ENCODE data around the gene CH25H. TPM values are rescaled to one million over a fixed set of nuclear protein-coding genes. Genes with fewer than 3 reads are reported as not detected.
"Not testable (repeated sequence)": the region's sequence is repeated elsewhere in the genome, so short reads cannot be mapped to it uniquely, and the experiment has no call there.

Gene CH25H
- total RNA-seq: 1 to 10 TPM in 1 of 6 experiments, under 1 TPM in 3, not detected in 2; 0.31 to 1.2 (median 0.60) TPM
- long read RNA-seq: 0 reads

DNA sequence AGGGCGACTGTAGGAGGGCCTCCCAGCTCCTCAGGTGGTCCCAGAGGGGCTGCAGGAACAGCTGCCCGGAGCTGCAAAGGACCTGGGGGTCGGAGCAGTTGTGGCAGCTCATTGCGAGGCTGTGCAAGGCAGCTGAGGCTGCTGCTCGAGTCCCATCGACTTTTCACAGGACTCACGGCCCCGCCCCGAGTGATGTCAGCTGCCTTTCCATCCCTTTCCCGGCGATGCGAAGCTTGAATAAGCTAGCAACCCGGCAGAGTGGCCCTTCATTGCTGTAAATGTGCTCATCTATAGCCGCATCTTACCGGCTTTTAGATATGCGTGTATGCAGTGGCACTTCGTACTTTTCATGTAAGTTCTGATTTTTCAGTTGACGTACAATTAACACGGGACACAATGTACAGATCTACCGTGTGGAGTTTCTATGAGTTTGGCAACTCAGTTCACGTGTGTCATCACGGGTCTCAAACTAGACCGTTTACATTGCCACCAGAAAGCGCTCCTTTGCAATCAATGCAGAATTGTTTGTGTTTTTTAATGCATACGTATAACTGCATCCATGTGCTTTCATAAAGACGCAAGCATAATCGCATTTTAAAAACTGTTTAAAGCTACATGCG is at the start of gene CH25H:
CH25H (minus strand) TSS at position 137 of the 620 bp plus-strand sequence; CDS start at position 112, 25 bp downstream.
- under 1% methylated on average over 17 of the region's 28 CpGs for WGBS (ENCODE audit: insufficient coverage, low coverage, low lambda C conversion rate, missing lambda C conversion rate)
- DNase-seq (peak; percentile 59 to 75 (median 71)), ATAC-seq (peak; percentile 77 to 87 (median 80))
- TF ChIP-seq POLR2A (IDR thresholded peaks at IDR 0.05): no peak
- TF ChIP-seq CTCF (IDR thresholded peaks at IDR 0.05): no peak
- H3K9me3 ChIP-seq: no peaks in the 10 kb centered on the region
- H3K27ac ChIP-seq: peak within 1 kb of the TSS; percentile 31 to 58 (median 37)
- H3K4me3 ChIP-seq: peak within 1 kb of the TSS; percentile 23 to 47 (median 34)
- intact Hi-C loops (cut with DNase I): loop anchor here (10.0 kb wide), 1 partner anchor 182 kb away; no protein-coding TSS in a partner anchor
- H3K27me3 ChIP-seq: peaks cover 0 to 33% of the 10 kb centered on the region in 2 donors
- H3K4me1 ChIP-seq: peaks cover 0 to 19% (median 6%) of the 10 kb centered on the region in 4 donors
- H3K36me3 ChIP-seq: no peaks in the 10 kb centered on the region

DNA sequence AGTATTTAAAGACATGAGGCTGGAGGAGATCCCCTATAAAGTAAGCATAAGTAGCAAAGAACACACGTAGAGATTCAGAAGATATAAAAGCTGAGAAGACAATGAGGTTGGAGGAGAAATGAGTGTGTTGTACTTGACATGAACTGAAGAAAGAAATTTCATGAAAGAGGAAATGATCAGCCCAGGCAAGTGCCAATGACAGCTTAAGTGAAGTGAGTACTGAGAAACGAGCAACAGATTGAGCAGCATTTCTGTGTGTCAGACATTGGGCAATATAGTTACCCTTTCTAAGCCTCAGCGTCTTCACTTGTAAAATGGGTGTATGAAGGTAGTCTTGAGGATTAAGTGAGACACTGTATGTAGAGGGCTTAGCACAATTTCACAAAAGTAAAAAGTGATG is 49.2 kb upstream of the CH25H start:
- H3K27ac ChIP-seq: no peak overlapping the region
- H3K9me3 ChIP-seq: no peaks in the 10 kb centered on the region
- no peaks in the 10 kb centered on the region for H3K27me3 ChIP-seq
- no peak for TF ChIP-seq POLR2A (IDR thresholded peaks at IDR 0.05)
- TF ChIP-seq CTCF (IDR thresholded peaks at IDR 0.05): no peak
- ATAC-seq (no peak), DNase-seq (no peak)
- H3K4me3 ChIP-seq: no peak overlapping the region
- 84% methylated on average over 3 of the region's 3 CpGs for WGBS (ENCODE audit: insufficient coverage, low coverage, low lambda C conversion rate, missing lambda C conversion rate)
- H3K4me1 ChIP-seq: peaks cover 0 to 7% (median 0%) of the 10 kb centered on the region in 4 donors
- intact Hi-C loops (cut with DNase I): no loop called here
- H3K36me3 ChIP-seq: no peaks in the 10 kb centered on the region

GRCh38 chr10:89255793-89256192 is 48.7 kb upstream of the CH25H start:
- intact Hi-C loops (cut with DNase I): no loop called here
- TF ChIP-seq CTCF (IDR thresholded peaks at IDR 0.05): no peak
- TF ChIP-seq POLR2A (IDR thresholded peaks at IDR 0.05): no peak
- no peaks in the 10 kb centered on the region for H3K9me3 ChIP-seq
- DNase-seq (no peak), ATAC-seq (no peak)
- no peak overlapping the region for H3K4me3 ChIP-seq
- no peaks in the 10 kb centered on the region for H3K27me3 ChIP-seq
- H3K4me1 ChIP-seq: peaks cover 0 to 7% (median under 1%) of the 10 kb centered on the region in 4 donors
- no peaks in the 10 kb centered on the region for H3K36me3 ChIP-seq
- H3K27ac ChIP-seq: no peak overlapping the region

- WGBS (ENCODE audit: insufficient coverage, low coverage, low lambda C conversion rate, missing lambda C conversion rate): 68% methylated on average over 2 of the region's 2 CpGs
- DNase-seq; H3K27me3 ChIP-seq; H3K27ac ChIP-seq; H3K4me1 ChIP-seq; intact Hi-C loops (cut with DNase I); H3K36me3 ChIP-seq; H3K4me3 ChIP-seq; H3K9me3 ChIP-seq; ATAC-seq: not testable (repeated sequence)
Measured at GRCh38 chr10:89255091-89255579, 48.0 kb upstream of the CH25H start.

DNA sequence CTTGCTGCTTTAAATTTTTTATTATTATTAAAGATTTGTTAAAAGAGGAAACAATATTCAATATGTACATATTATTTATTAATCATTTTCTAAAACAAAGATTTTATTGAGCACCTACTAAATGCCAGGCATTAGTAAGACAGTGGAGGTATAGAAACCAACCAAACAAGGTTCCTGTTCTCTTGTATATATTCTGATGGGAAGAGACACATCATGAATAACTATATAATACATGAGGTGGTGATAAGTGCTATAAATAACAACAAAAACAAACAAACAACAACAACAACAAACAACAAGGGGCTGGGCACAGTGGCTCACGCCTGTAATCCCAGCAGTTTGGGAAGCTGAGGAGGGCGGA is 45.1 kb upstream of the CH25H start:
- H3K36me3 ChIP-seq: no peaks in the 10 kb centered on the region
- H3K4me3 ChIP-seq: peak overlapping the region in 2 of 3 donors; percentile 73 to 83
- TF ChIP-seq POLR2A (IDR thresholded peaks at IDR 0.05) (no peak), CTCF (IDR thresholded peaks at IDR 0.05) (no peak)
- DNase-seq (no peak), ATAC-seq (no peak)
- H3K9me3 ChIP-seq: no peaks in the 10 kb centered on the region
- intact Hi-C loops (cut with DNase I): no loop called here
- no peaks in the 10 kb centered on the region for H3K27me3 ChIP-seq
- 92% methylated on average over 2 of the region's 2 CpGs for WGBS (ENCODE audit: insufficient coverage, low coverage, low lambda C conversion rate, missing lambda C conversion rate)
- peaks cover 0 to 8% (median 3%) of the 10 kb centered on the region in 4 donors for H3K4me1 ChIP-seq
- no peak overlapping the region for H3K27ac ChIP-seq

Measured in right lobe of liver (tissue), 6 donors.